Breast epithelium (tissue), 4 donors: Measurements from ENCODE around the gene HSPB8. TPM values are rescaled to one million over a fixed set of nuclear protein-coding genes. Genes with fewer than 3 reads are reported as not detected.

Experiments used
- DNase-seq, 2 donors: peaks; one replicate each; pipeline ENCODE4 v3.0.0-alpha.2; 2019; ENCODE audit warnings: low spot score in 2 of 2
- H3K27ac ChIP-seq, 2 donors: fragments of 200-600 bp; sonication (generic) in 1 of 2; one replicate each; pipeline ENCODE4 v1.5.1; 2016 to 2019; ENCODE audit warnings: mild to moderate bottlenecking in 1 of 2
- H3K27me3 ChIP-seq, 2 donors: fragments of 200-600 bp; sonication (generic) in 1 of 2; one replicate each; pipeline versions ENCODE4 v1.5.1 to v1.6.0; 2017 to 2019; ENCODE audit warnings: control low read depth in 1 of 2, mild to moderate bottlenecking in 1 of 2
- H3K36me3 ChIP-seq: fragments of 200-600 bp; one replicate; pipeline ENCODE4 v1.5.1; 2019
- H3K4me1 ChIP-seq, 2 donors: fragments of 200-600 bp; sonication (generic); one replicate each; pipeline ENCODE4 v1.5.1; 2016 to 2019; ENCODE audit warnings: control low read depth in 1 of 2
- H3K4me3 ChIP-seq, 3 donors: fragments of 200-600 bp; sonication (generic); 1 replicate in 2 of 3; 2 replicates in 1 of 3; pipeline ENCODE4 v1.5.1; 2016 to 2019; ENCODE audit warnings: mild to moderate bottlenecking in 3 of 3, moderate library complexity in 2 of 3
- H3K9me3 ChIP-seq, 2 donors: fragments of 200-600 bp; sonication (generic) in 1 of 2; one replicate each; pipeline ENCODE4 v1.5.1; 2016 to 2019; ENCODE audit warnings: control low read depth in 1 of 2
- POLR2A ChIP-seq: fragments of 450-650 bp; IDR thresholded peaks from one replicate; pipeline ENCODE4 v1.6.1; 2016; ENCODE audit warnings: antibody characterized with exemption, mild to moderate bottlenecking, moderate library complexity
- POLR2AphosphoS5 ChIP-seq, 3 donors: sonication (generic); formaldehyde crosslinking; IDR thresholded peaks; one replicate each; pipeline ENCODE4 v1.6.1; 2017; ENCODE audit warnings: antibody characterized with exemption in 3 of 3
- intact Hi-C: fragments of 100-400 bp; cut with DNase I; formaldehyde crosslinking; loops from one replicate; pipeline ENCODE4 v1.15.1; 2023; ENCODE audit warnings: low total_unique reads
- total RNA-seq, 3 donors: library from RNA; depleted of rRNA; stranded (reverse); fragments of >200 nt; gene quantifications; one replicate each; pipeline ENCODE4 v1.1.0, GENCODE V29; 2016
- TF ChIP-seq, protein P1 (sequence below), 3 donors: fragments of 450-650 bp; IDR thresholded peaks; one replicate each; pipeline ENCODE4 v1.5.1; 2016 to 2017; ENCODE audit warnings: antibody characterized with exemption in 3 of 3, mild to moderate bottlenecking in 3 of 3, moderate library complexity in 3 of 3

The HSPB8 gene
- total RNA-seq, 3 donors from 2014 or later = 19.3 to 44.5 (median 32.8) TPM

GRCh38 chr12:119200601-119201000 lies 21.9 kb downstream of the HSPB8 start:
- no peak overlapping the region for H3K27ac ChIP-seq
- no peaks in the 10 kb centered on the region for H3K4me1 ChIP-seq
- intact Hi-C loops = no loop called here
- TF ChIP-seq POLR2AphosphoS5 (IDR thresholded peaks at IDR 0.05) (no peak), POLR2A (no peak)
- TF ChIP-seq, protein P1, sequence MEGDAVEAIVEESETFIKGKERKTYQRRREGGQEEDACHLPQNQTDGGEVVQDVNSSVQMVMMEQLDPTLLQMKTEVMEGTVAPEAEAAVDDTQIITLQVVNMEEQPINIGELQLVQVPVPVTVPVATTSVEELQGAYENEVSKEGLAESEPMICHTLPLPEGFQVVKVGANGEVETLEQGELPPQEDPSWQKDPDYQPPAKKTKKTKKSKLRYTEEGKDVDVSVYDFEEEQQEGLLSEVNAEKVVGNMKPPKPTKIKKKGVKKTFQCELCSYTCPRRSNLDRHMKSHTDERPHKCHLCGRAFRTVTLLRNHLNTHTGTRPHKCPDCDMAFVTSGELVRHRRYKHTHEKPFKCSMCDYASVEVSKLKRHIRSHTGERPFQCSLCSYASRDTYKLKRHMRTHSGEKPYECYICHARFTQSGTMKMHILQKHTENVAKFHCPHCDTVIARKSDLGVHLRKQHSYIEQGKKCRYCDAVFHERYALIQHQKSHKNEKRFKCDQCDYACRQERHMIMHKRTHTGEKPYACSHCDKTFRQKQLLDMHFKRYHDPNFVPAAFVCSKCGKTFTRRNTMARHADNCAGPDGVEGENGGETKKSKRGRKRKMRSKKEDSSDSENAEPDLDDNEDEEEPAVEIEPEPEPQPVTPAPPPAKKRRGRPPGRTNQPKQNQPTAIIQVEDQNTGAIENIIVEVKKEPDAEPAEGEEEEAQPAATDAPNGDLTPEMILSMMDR (IDR thresholded peaks at IDR 0.05) = no peak
- no peaks in the 10 kb centered on the region for H3K9me3 ChIP-seq
- DNase-seq = no peak
- H3K4me3 ChIP-seq = no peak overlapping the region
- no peaks in the 10 kb centered on the region for H3K36me3 ChIP-seq
- no peaks in the 10 kb centered on the region for H3K27me3 ChIP-seq

DNA sequence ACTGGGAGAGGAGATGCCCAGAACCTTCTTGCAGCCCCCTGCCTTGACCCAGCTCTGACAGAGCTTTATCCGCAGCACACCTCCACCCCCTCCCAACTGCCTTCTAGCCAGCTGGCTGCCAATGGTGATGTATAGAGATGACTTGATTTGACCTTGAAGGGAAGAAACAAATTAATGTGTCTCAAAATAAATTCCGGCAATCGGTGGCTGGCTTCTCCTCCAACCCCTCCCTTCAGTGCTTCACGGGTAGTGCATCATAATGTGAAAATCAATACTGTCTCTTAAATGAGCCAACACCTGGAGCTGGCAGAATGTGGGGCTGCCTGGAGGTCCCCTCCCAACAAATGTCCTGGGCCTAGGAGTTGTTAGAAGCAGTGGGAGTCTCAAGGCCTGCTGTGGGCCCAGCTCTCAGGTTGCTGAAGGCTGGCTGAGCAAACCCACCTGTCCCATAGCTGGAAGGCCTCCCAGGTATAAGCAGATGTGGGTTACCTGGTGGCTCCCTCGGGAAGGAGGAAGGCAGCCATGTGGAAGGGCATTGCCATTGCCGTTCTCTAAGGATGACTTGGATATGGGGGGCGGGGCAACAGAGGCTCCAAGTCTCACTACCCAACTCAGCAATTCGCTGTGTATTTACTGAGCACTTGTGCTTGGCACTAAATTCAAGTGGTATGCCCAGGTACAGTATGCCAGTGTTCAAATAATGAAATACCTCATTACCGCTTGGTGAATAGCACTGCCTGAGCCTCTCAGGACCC lies 23.2 kb downstream of the HSPB8 start:
- H3K27ac ChIP-seq = no peak overlapping the region

DNA sequence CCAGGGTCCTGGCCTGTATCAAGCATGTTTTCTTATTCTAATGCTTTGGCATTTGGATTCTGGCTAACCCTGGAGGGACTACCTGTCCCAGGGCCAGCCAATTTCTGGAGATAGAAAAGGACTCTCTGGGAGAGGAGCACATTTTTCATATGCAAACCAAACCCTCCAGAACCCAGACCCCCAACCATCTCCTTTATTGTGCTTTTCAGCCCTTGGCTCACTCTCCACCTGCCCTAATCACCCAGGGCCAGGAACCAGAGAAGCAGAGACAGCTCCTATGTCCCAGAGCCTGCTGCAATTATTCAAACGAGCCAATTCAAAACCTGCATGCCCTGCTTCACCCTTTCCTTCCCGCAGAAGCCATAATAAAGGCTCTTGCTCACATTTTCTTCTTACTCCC lies 23.8 kb downstream of the HSPB8 start:
- DNase-seq = no peak
- no peak overlapping the region for H3K27ac ChIP-seq
- no peaks in the 10 kb centered on the region for H3K4me1 ChIP-seq
- no peak overlapping the region for H3K4me3 ChIP-seq
- H3K36me3 ChIP-seq = no peaks in the 10 kb centered on the region
- intact Hi-C loops = no loop called here
- H3K9me3 ChIP-seq = no peaks in the 10 kb centered on the region
- H3K27me3 ChIP-seq = no peaks in the 10 kb centered on the region
- TF ChIP-seq POLR2AphosphoS5 (IDR thresholded peaks at IDR 0.05) = no peak
- TF ChIP-seq, protein P1 (IDR thresholded peaks at IDR 0.05) = no peak
- TF ChIP-seq POLR2A = no peak

More for the DNA sequence above, 23.2 kb downstream of the HSPB8 start:
- intact Hi-C loops = no loop called here
- H3K9me3 ChIP-seq = no peaks in the 10 kb centered on the region
- H3K36me3 ChIP-seq = no peaks in the 10 kb centered on the region
- no peak for DNase-seq
- H3K27me3 ChIP-seq = no peaks in the 10 kb centered on the region
- H3K4me1 ChIP-seq = no peaks in the 10 kb centered on the region
- no peak for TF ChIP-seq POLR2A
- TF ChIP-seq POLR2AphosphoS5 (IDR thresholded peaks at IDR 0.05) = no peak
- TF ChIP-seq, protein P1 (IDR thresholded peaks at IDR 0.05) = no peak
- no peak overlapping the region for H3K4me3 ChIP-seq

DNA sequence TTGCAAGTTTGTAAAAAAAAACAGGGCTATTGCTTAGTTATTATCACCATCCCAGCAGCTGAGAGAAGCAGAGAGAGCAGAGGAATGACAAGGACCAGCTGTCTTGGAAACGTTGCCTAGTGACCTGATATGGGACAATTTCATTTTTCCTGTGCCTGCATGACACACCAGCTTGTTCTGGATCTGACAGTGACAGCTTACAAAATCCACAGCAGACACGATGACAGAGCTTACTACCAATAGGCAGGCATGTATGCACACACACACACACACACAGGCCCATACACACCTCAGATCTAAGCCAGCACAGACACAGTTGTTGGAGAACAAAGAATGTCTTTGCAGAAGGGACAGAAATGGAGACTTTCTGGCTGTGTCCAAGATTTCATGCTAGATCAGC lies 25.4 kb downstream of the HSPB8 start:
- intact Hi-C loops = no loop called here
- no peak for DNase-seq
- no peak for TF ChIP-seq POLR2AphosphoS5 (IDR thresholded peaks at IDR 0.05)
- TF ChIP-seq, protein P1 (IDR thresholded peaks at IDR 0.05) = no peak
- TF ChIP-seq POLR2A = no peak
- H3K27me3 ChIP-seq = no peaks in the 10 kb centered on the region
- H3K4me1 ChIP-seq = no peaks in the 10 kb centered on the region
- no peaks in the 10 kb centered on the region for H3K36me3 ChIP-seq
- no peaks in the 10 kb centered on the region for H3K9me3 ChIP-seq
- no peak overlapping the region for H3K27ac ChIP-seq
- H3K4me3 ChIP-seq = no peak overlapping the region

DNA sequence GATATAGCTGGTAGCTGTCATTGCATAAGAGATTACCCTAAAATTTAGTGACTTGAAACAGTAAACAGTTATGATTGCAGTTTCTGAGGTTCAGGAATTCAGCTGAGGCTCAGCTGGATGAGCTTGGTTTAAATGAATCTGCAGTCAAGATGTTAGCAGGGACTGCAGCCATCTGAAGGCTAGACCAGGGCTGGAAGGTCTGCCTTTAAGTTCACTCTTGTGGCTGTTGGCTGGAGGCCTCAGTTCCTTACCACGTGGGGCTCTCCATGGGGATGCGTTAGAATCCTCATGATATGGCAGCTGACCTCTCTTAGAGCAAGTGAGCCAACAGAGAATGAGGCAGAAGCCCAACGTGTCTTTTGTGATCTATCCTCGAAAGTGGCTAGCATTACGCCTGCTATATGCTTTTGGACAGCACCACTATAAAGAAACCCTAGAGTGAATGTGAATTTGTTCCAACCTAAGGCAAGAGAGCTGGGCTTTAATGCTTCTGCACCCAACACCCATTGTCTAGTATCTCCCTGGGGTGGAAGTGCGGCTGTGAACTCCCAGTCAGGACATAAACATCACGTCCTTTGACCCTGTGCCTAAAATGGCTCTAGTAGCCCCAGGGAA lies 26.0 kb downstream of the HSPB8 start:
- Histone ChIP-seq H3K27ac (no peak overlapping the region), H3K4me3 (no peak overlapping the region), H3K9me3 (no peaks in the 10 kb centered on the region), H3K27me3 (no peaks in the 10 kb centered on the region), H3K36me3 (no peaks in the 10 kb centered on the region), H3K4me1 (no peaks in the 10 kb centered on the region)
- intact Hi-C loops = no loop called here
- DNase-seq = no peak
- no peak for TF ChIP-seq POLR2A
- TF ChIP-seq, protein P1 (IDR thresholded peaks at IDR 0.05) = no peak
- no peak for TF ChIP-seq POLR2AphosphoS5 (IDR thresholded peaks at IDR 0.05)
